K562 (cell line): ENCODE data around the gene PTPN1. TPM values are rescaled to one million over a fixed set of nuclear protein-coding genes. Genes with fewer than 3 reads are reported as not detected.

Source experiments
- BHLHE40 ChIP-seq: IDR thresholded peaks from 2 replicates; pipeline ENCODE4 v1.6.1; 2011; ENCODE audit warnings: low read length, improper control_type of control experiment
- DMBX1 ChIP-seq: fragments of 250-450 bp; sonication (Bioruptor Pico); IDR thresholded peaks from 2 replicates; pipeline ENCODE4 v1.8.0; 2022; ENCODE audit warnings: inconsistent platforms, mild to moderate bottlenecking, moderate library complexity, borderline replicate concordance
- KAT8 ChIP-seq: fragments of 450-650 bp; IDR thresholded peaks from 2 replicates; pipeline ENCODE4 v1.6.1; 2016; ENCODE audit warnings: low read depth, mild to moderate bottlenecking
- MEF2D ChIP-seq: conservative IDR thresholded peaks from 2 replicates; pipeline ENCODE4 v1.6.1; 2016; ENCODE audit warnings: low read depth, missing genetic modification characterization, missing compliant biosample characterization
- NBN ChIP-seq: fragments of 450-650 bp; IDR thresholded peaks from 2 replicates; pipeline ENCODE4 v1.6.1; 2016; ENCODE audit warnings: low read depth, mild to moderate bottlenecking
- PATZ1 ChIP-seq: fragments of 250-450 bp; sonication (Bioruptor Pico); IDR thresholded peaks from 2 replicates; pipeline ENCODE4 v1.5.0; 2020; ENCODE audit warnings: mild to moderate bottlenecking, borderline replicate concordance
- PHF21A ChIP-seq: fragments of 450-650 bp; IDR thresholded peaks from 2 replicates; pipeline ENCODE4 v1.6.1; 2017; ENCODE audit warnings: low read depth, borderline replicate concordance
- POLR2H ChIP-seq: IDR thresholded peaks from 2 replicates; pipeline ENCODE4 v1.6.1; 2016; ENCODE audit warnings: missing genetic modification characterization, low read depth, mild to moderate bottlenecking, control low read depth, missing compliant biosample characterization, moderate library complexity
- PURB ChIP-seq: sonication (generic); formaldehyde crosslinking; IDR thresholded peaks from 2 replicates; pipeline ENCODE4 v1.9.0; 2021; ENCODE audit warnings: low read depth, mild to moderate bottlenecking, missing genetic modification reagents
- RCOR1 ChIP-seq, 2 experiments: IDR thresholded peaks; 2 replicates each; pipeline ENCODE4 v1.6.1; 2012; ENCODE audit warnings: low read depth in 2 of 2, low read length in 2 of 2, borderline replicate concordance in 1 of 2, improper control_type of control experiment in 1 of 2
- RREB1 ChIP-seq: fragments of 250-450 bp; sonication (Bioruptor Pico); IDR thresholded peaks from 2 replicates; pipeline ENCODE4 v1.4.0; 2020
- SMAD4 ChIP-seq: fragments of 250-450 bp; sonication (Bioruptor Pico); conservative IDR thresholded peaks from 2 replicates; pipeline ENCODE4 v1.8.0; 2021; ENCODE audit warnings: inconsistent platforms, mild to moderate bottlenecking, moderate library complexity
- SRSF3 ChIP-seq: fragments of 200-400 bp; formaldehyde crosslinking; IDR thresholded peaks from 2 replicates; pipeline ENCODE4 v1.6.1; 2016; ENCODE audit warnings: mild to moderate bottlenecking, low read length, moderate library complexity; ENCODE audit not compliant: insufficient read depth
- ZEB2 ChIP-seq: fragments of 450-650 bp; IDR thresholded peaks from 2 replicates; pipeline ENCODE4 v1.6.1; 2016
- ZKSCAN3 ChIP-seq: fragments of 250-450 bp; sonication (Bioruptor Pico); IDR thresholded peaks from 2 replicates; pipeline ENCODE4 v1.4.0; 2020
- ZNF224 ChIP-seq: sonication (generic); formaldehyde crosslinking; IDR thresholded peaks from 2 replicates; pipeline ENCODE4 v1.8.0; 2022; ENCODE audit warnings: mild to moderate bottlenecking, missing genetic modification reagents
- ZNF324 ChIP-seq: fragments of 250-450 bp; sonication (Bioruptor Pico); IDR thresholded peaks from 2 replicates; pipeline ENCODE4 v1.4.0; 2020; ENCODE audit warnings: mild to moderate bottlenecking
- ZNF408 ChIP-seq: fragments of 250-450 bp; sonication (Bioruptor Pico); IDR thresholded peaks from 2 replicates; pipeline ENCODE4 v1.4.0; 2020; ENCODE audit warnings: low read depth, mild to moderate bottlenecking, moderate library complexity
- ZNF766 ChIP-seq: fragments of 200-800 bp; sonication (Bioruptor generic); conservative IDR thresholded peaks from 2 replicates; pipeline ENCODE4 v1.6.1; 2016; ENCODE audit warnings: missing genetic modification characterization, missing compliant biosample characterization
- polyA plus RNA-seq, 8 experiments: library from polyadenylated mRNA; depleted of rRNA in 4 of 8; stranded (reverse) in 5 of 8; unstranded in 3 of 8; fragments of >200 nt; fragmentation: Nextera tagmentation in 2 of 8; fragmentation: Illumina TruSeq in 1 of 8; extraction: Ambion mirVana in 2 of 8; extraction: Trizol in 1 of 8; gene quantifications; 2 replicates each; pipeline versions ENCODE4 v1.2.1 to v1.2.3, GENCODE V29; 2011 to 2014; ENCODE audit warnings: inconsistent platforms in 1 of 8, missing spikeins in 1 of 8
- total RNA-seq, 7 experiments: library from RNA; depleted of rRNA in 6 of 7; stranded (reverse); fragments of >200 nt in 6 of 7; fragmentation: Illumina TruSeq in 2 of 7; extraction: Trizol in 2 of 7; gene quantifications; 2 replicates each; pipeline versions ENCODE4 v1.2.1 to v1.2.3, GENCODE V29; 2011 to 2021; ENCODE audit warnings: low replicate concordance in 1 of 7
- TF ChIP-seq, protein P1 (sequence below): sonication (generic); formaldehyde crosslinking; IDR thresholded peaks from 2 replicates; pipeline ENCODE4 v1.8.0; 2022; ENCODE audit warnings: mild to moderate bottlenecking, missing genetic modification reagents

The PTPN1 gene
- total and polyA plus RNA-seq, 9 of the 15 experiments (the other 6 are each of a cell fraction or from before 2014, with no cell fraction given) = 11.0 to 85.3 (median 54.0) TPM

DNA sequence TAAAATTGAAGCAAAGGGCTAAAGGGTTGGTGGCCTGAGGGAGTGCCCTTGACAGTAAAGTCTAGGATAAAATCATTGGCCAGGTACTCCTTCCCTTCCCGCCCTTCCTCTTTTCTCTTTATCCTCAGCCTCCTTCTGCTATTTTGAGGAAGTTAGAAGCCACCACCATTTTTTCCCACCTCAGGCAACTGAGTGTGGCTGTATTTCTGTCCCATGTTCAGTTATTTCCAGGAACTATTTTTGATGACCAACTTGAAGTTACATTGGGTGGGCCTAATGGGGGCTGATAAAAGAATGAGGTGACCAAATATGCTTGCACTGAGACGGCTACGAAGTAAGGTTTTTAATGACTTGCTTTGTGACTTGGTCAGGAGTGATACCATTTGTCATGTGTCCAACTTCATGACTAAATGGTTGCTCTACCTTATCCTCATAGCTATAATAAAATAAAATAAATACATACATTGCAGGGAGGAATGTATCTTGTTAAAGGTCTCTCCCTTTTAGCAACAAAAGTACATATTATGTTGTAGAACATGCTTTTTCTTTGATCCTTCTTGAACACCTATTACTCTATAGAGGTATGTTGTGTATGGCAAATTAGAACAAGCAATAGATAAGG lies 12.0 kb downstream of the PTPN1 start (continued):
- TF ChIP-seq PATZ1 (CRISPR knock-in tag) (no peak), KAT8 (no peak), MEF2D (0 out of 2 replicates have a peak, but pooled peaks have one; percentile 43), ZEB2 (peak; percentile 85), PURB (CRISPR knock-in tag) (no peak), POLR2H (no peak), DMBX1 (CRISPR knock-in tag) (peak; percentile 63; the same call in 1 of the 2 replicates), ZNF408 (CRISPR knock-in tag) (no peak), ZNF324 (CRISPR knock-in tag) (no peak), SMAD4 (CRISPR knock-in tag) (peak; percentile 62; the same call in 1 of the 2 replicates), ZNF224 (no peak), RREB1 (CRISPR knock-in tag) (no peak), SRSF3 (no peak), BHLHE40 (no peak), PHF21A (no peak), NBN (no peak), ZKSCAN3 (no peak), RCOR1 (IDR thresholded peaks at IDR 0.05; ENCODE audit: borderline replicate concordance in 1 of 2, low read depth in 2 of 2, low read length in 2 of 2) (0 out of 4 replicates have a peak, but pooled peaks of 1 of the 2 experiments have one; percentile 15), ZNF766 (CRISPR knock-in tag) (no peak)
- TF ChIP-seq, protein P1, sequence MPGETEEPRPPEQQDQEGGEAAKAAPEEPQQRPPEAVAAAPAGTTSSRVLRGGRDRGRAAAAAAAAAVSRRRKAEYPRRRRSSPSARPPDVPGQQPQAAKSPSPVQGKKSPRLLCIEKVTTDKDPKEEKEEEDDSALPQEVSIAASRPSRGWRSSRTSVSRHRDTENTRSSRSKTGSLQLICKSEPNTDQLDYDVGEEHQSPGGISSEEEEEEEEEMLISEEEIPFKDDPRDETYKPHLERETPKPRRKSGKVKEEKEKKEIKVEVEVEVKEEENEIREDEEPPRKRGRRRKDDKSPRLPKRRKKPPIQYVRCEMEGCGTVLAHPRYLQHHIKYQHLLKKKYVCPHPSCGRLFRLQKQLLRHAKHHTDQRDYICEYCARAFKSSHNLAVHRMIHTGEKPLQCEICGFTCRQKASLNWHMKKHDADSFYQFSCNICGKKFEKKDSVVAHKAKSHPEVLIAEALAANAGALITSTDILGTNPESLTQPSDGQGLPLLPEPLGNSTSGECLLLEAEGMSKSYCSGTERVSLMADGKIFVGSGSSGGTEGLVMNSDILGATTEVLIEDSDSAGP = no peak
